AML-193 (cell line): ENCODE data around the gene DISP2.

Experiments
- DNase-seq, 2 experiments: peaks; one replicate each; lab custom pipeline; 2025; lab: John Stamatoyannopoulos, UW

DISP2 gene

DNA sequence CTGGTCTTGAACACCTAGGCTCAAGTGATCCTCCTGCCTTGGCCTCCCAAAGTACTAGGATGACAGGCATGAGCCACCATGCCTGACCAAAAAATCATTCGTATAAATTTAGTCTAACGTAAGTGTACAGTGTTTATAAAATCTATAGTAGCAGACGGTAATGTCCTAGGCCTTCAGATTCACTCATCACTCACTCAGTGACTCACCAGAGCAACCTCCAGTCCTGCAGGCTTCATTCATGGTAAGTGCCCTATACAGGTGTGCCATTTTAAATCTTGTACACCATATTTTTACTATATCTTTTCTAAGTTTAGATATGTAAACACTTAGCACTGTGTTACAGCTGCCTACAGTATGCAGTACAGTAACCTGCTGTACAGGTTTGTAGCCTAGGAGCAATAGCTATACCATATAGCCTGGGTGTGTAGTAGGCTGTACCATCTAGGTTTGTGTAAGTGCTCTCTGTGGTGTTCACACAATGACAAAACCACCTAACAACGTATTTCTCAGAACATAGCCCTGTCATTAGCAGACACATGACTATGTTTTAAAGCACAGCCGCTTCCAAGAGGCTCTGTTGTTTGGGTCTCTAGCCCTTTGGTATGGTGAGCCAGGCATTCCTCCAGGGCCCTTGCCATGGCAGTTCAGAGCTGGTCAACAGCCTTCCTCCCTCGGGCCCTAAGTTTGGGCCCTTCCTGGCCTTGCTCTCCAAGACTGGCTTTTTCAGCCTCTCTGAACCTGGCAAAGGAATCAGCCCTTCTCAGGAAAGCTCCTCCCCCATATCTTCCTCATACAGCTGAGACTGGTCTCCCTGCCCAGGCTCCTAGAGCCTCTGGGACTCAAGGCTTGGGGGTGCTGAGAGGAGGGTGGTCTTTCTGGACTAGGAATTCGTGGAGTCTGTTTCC lies 15.4 kb upstream of the DISP2 start:
- no peak for DNase-seq

DNA sequence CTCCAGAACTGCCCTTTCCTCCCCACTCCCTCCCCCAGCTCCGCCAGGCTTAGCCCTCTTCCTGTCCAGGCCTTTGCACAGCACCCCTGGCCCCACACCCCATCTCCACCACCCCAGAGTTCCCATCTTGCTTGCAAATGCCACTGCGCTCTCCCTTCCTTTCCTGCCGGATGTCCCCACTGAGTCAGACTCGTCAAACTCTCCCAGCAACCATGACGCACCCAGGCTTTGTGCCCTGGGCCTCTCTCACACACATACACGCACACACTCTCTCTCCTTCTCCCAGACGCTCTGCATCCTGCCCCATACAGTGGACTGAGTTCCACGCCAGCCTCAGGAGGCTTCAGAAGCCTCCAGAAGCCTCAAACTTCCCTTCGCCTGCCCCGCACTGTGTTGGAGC lies 14.5 kb upstream of the DISP2 start:
- no peak for DNase-seq

- no peak for DNase-seq
Measured at GRCh38 chr15:40344217-40344616, 13.8 kb upstream of the DISP2 start.

- DNase-seq, result peak; percentile 57 to 70
Measured at GRCh38 chr15:40344631-40345120, 13.3 kb upstream of the DISP2 start.

GRCh38 chr15:40345225-40345866 lies 12.7 kb upstream of the DISP2 start:
- no peak for DNase-seq

GRCh38 chr15:40345867-40346578 lies 12.0 kb upstream of the DISP2 start:
- no peak for DNase-seq

DNA sequence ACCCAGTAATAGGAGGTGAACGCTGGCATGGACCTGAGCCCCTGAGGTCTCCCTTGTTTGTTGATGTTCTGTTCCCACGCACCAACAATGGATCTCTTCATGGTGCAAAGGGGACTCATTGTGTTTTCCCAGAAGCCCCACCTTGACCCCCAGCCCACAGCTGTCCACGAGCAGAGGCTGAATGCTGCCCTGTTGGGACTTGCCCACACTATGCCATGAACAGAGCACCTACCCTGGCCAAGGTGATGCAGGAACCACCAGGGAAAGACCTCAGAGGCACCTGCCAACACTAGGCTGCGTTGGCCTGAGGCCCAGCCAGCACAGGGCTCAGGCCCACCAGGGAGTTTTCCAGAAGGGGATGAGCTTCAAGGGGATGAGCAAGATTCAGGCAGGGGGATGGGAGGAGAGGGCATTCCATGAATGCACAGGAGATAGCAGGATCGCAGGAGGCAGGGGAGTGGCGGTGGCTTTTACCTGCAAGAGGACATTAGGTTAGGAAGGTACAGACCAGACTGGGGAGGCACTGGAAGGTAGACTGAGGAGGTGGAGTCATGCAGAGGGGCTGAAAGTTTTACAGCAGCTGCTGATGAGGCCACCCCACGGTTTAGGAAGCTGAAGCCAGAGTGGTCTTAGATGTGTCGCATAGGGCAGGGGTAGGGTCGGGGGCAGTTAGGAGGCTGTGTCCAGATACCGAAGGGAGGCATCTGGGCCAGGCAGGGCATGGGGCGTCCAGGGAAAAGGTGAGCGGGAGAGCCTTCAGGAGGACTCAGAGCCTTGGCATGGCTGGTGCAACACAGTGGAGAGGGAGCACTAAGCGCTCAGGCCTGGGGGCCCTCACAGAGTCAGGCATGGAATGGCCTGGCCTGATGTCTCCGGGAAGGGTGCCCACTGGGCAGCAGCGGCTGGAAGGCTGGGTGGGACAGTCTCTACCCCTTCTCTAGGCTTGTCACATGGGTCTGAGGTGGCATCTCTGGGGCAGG lies 11.2 kb upstream of the DISP2 start:
- no peak for DNase-seq

GRCh38 chr15:40347559-40348473 lies 10.2 kb upstream of the DISP2 start:
- DNase-seq, result no peak

GRCh38 chr15:40348474-40348870 lies 9.5 kb upstream of the DISP2 start:
- DNase-seq, result no peak

- DNase-seq, result no peak
Measured at GRCh38 chr15:40349163-40349562, 8.9 kb upstream of the DISP2 start.

DNA sequence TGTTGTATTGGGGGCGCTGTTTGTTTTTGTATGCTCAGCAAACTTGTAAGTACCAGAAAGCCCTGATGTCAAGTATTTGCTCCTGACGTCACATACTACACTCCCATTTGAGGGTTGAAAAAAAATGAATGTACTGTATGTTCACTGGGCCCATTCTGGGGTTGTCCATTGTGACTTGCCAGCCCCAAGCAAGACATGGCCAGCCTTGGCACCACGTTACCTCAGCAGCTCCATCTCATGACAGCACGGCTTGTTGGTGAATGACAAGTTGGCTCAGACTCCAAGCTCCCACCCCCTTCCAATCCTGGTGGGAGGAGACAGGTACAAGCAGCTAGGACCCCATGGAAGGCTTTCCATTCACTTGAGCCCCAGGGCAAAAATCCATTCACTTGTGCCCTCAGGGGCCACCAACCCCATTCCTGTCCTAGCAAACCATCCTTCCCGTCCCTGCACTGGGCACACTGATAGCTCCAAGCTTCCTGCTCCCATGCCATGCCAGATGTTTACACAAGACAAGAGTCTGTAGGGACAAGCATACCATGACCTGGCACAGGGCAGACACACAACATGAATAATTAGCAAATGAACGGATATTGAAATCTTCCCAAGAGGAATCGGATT lies 5.6 kb upstream of the DISP2 start:
- no peak for DNase-seq

- no peak for DNase-seq
Measured at GRCh38 chr15:40353697-40354096, 4.3 kb upstream of the DISP2 start.

DNA sequence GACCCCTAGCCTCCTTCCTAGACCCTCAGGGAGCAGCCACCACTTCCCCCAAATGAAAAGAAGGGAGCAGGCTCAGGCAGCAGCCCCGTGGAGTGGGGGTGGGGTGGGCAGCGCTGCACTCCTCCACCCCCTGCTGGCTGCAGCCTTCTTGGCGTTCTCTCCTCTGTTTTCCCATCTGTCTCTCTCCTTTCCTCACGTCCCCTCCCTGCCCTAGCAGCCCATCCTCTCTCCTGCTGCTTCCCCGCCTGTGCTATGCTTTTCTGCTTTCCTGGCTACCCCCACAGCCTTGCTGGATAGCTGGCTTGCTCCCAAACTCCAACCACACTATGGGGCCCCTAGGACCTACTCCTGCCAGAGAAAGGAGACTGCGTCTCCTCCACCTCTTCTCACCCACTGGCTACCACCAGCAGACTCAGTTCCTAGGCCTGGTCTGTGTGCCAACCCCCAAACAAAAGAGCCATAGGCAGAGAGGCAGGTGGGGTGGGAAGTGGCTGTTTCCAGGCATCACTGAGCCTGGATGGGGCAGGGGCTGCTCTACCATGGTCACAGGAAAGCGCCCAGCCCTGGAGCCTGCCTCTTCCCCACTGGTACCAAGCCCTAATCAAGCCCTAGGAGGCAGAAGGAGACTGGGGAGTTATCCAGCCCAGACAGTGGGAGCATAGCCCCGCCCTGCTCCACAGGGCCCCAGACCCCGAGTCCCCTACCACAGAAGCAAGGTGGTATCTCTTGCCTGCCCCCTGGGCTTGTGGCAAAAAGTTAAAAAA lies 3.4 kb upstream of the DISP2 start:
- DNase-seq, result peak in 1 of 2 experiments; percentile 8

DNA sequence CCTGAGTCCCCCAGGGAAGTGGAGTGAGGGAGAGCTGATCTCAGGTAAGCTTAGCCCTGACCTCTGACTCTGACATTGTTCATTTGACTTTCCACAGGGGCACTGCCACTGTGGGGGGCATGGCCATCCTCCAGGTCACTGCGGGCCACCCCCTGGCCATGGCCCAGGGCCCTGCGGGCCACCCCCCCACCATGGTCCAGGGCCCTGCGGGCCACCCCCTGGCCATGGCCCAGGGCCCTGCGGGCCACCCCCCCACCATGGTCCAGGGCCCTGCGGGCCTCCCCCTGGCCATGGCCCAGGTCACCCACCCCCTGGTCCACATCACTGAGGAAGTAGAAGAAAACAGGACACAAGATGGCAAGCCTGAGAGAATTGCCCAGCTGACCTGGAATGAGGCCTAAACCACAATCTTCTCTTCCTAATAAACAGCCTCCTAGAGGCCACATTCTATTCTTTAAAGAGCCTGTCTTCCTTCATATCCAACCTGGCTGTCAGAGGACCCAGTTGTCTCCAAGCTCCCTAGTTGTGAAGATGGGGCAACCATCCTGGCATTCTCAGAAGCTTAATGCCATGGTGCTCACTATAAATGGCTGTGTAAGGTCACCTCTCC lies 1.9 kb upstream of the DISP2 start:
- DNase-seq, result peak in 1 of 2 experiments; percentile 11

- no peak for DNase-seq
Measured at GRCh38 chr15:40357246-40357645, 773 bp upstream of the DISP2 start.

- DNase-seq, result no peak
Measured at GRCh38 chr15:40358471-40359353, 693 bp downstream of the DISP2 start.

DNA sequence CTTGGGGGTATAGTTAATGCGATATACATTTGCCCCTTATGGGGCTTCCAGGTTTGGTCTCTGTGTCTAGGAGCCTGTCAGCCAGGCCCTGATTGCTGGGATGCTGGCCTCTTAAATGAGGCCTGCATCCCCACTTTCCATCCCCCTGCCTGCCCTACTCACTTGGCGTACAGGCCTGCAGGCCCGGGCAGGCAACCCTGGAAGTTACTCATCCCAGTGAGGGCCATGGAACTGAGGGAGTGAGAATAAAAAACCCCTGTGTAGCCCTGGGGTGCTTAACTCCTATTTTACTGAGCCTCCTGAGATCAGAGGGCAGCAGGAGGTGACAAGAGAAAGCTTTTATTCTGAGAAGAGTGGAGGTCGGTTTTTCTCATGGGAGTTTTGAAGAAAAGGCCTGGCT lies 2.0 kb downstream of the DISP2 start:
- DNase-seq, result no peak

DNA sequence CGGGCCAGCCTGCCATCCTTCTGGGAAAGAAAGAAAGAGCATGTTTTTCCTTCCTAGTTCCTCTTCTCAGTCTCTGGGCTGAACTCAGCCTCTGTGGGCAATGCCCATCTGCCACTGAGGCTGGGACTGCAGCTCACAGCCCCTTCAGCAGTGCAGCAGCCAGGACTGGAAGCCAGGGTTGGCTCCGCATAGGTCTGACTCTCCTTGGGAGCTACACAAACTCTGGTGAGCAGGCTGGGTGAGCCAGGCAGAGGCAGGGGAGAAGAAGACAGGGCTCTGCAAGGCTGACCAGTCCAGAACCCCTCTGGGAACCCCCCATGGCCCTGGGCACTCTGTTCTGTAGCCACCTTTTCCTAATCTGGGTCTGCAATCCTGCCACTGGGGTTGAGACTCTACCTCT lies 3.6 kb downstream of the DISP2 start:
- no peak for DNase-seq
